D341Med (cell line): ENCODE measurements around the gene PSG1.
"Not testable (repeated sequence)": the region's sequence is repeated elsewhere in the genome, so short reads cannot be mapped to it uniquely, and the experiment has no call there.

Experiments
- DNase-seq: peaks from one replicate; pipeline ENCODE4 v3.0.0; 2012; ENCODE audit warnings: low spot score

The PSG1 gene

DNA sequence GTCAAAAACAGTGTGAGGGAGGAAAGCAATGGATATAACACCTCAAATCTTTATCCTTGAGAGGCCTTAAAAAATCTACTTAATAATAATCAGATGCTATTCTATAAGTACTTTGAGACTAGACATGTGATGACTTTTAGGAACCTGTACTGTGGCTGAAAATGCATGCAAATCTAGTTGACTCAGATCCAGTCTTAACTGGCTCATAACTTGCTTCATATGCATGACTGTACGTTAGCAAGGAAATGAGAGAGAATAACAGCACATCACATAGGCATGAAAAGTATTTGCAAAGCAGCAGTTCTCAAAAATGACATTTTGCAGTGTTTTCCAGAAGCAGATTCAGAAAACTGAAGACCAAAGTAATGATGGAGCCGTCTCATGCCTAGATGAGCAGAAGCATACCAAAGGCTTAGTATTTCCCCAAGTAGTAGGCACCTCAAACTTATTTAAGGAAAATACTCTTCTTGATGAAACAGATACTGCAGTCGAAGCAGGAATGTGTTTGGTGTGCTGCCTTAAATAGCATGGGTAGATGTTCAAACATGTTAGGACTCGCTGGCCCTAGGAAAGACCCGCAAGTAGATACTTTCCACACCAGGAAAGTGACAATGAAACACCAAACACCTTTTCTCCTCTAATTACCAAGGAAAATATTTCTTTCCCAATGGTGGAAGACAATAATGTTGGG lies 59.4 kb downstream of the PSG1 start:
- DNase-seq = not testable (repeated sequence)

DNA sequence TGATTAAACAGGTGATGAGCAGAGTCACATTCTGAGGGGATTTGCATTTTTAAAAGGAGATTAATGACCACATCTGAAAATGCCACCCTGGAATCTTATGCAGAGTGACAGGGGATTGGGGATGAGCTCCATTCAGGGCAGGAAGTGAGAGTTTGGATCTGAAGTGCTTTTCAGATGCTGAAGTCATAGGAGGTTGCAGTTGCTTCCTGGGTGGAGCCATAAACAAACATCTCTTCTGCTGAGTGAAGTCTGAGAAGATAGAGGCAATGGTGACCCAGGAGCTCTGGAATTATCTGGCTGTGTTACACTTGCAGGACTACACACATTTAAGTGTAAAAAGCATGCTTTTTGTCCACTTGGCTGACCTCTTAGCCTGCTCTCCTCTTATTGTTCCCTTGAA lies 62.6 kb downstream of the PSG1 start:
- no peak for DNase-seq
